GM12801 (cell line): Measurements from ENCODE around the gene SLC27A3.

ENCODE experiments used
- TF ChIP-seq, protein P1 (sequence below): IDR thresholded peaks from one replicate; pipeline ENCODE4 v1.5.1; 2011; ENCODE audit warnings: control low read depth; ENCODE audit not compliant: insufficient read length; ENCODE audit errors: extremely low read depth

Gene SLC27A3

DNA sequence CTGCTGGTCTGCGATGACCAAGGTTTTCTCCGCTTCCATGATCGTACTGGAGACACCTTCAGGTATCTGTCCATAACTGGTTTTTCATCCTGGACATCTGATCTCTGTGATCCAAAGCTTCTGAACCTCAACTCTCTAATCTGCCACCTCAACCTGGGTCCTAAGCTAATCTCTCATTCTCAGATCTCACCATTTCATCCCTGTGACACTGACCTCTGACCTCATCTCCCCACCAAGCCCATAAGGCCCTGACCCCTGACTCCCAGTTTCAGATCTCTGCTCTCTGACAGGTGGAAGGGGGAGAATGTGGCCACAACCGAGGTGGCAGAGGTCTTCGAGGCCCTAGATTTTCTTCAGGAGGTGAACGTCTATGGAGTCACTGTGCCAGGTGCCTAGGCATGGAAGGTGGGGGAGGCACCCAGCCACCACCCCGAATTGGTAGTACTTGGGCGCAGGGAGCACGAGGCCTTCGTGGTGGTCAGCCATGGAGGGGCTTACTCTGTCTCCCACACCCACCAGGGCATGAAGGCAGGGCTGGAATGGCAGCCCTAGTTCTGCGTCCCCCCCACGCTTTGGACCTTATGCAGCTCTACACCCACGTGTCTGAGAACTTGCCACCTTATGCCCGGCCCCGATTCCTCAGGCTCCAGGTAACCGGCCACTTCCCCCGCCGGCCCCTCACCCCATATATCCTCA is 3.8 kb downstream of the SLC27A3 start:
- TF ChIP-seq, protein P1, sequence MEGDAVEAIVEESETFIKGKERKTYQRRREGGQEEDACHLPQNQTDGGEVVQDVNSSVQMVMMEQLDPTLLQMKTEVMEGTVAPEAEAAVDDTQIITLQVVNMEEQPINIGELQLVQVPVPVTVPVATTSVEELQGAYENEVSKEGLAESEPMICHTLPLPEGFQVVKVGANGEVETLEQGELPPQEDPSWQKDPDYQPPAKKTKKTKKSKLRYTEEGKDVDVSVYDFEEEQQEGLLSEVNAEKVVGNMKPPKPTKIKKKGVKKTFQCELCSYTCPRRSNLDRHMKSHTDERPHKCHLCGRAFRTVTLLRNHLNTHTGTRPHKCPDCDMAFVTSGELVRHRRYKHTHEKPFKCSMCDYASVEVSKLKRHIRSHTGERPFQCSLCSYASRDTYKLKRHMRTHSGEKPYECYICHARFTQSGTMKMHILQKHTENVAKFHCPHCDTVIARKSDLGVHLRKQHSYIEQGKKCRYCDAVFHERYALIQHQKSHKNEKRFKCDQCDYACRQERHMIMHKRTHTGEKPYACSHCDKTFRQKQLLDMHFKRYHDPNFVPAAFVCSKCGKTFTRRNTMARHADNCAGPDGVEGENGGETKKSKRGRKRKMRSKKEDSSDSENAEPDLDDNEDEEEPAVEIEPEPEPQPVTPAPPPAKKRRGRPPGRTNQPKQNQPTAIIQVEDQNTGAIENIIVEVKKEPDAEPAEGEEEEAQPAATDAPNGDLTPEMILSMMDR = no peak

DNA sequence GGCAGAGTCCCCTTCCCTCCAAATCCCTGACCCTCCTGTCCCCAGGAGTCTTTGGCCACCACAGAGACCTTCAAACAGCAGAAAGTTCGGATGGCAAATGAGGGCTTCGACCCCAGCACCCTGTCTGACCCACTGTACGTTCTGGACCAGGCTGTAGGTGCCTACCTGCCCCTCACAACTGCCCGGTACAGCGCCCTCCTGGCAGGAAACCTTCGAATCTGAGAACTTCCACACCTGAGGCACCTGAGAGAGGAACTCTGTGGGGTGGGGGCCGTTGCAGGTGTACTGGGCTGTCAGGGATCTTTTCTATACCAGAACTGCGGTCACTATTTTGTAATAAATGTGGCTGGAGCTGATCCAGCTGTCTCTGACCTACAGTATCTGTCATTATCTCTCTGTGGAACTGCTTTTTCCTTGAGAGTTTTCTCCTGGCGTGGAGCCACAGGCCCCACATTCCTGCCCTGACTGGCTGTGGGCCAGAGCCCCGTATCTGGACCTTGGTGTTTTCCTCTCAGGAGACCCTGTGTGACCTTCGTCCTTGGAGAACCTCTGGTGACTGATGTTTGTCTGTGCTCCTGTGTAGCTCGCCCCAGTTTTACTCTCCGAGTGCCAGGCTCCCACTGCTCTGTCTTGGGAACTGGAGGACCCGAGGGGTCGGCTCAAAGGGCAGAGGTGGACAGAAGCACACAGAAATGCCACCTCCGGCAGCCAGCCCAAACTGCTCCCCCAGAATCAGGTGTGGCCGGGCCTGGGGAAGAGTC is 4.8 kb downstream of the SLC27A3 start:
- TF ChIP-seq, protein P1 = no peak

DNA sequence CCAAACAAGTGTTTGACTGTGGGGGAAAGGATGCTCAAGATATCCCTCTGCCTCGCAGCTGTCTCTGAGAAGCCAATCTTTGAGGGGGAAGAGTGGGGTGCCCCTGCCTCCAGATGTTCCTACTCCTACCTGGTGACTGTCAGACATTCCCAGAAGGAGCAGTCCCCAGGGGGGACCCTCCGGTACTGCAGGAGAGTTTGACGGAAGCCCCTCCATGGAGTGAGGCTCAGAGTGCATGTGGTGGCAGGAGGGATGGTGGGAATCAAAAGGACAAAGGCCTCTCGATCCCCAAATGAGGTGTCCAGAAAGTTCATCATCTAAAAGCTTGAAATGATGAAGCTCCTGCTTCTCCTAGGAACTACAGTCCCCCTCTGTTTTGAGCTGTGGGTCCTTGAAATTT is 5.3 kb downstream of the SLC27A3 start:
- TF ChIP-seq, protein P1 = no peak

DNA sequence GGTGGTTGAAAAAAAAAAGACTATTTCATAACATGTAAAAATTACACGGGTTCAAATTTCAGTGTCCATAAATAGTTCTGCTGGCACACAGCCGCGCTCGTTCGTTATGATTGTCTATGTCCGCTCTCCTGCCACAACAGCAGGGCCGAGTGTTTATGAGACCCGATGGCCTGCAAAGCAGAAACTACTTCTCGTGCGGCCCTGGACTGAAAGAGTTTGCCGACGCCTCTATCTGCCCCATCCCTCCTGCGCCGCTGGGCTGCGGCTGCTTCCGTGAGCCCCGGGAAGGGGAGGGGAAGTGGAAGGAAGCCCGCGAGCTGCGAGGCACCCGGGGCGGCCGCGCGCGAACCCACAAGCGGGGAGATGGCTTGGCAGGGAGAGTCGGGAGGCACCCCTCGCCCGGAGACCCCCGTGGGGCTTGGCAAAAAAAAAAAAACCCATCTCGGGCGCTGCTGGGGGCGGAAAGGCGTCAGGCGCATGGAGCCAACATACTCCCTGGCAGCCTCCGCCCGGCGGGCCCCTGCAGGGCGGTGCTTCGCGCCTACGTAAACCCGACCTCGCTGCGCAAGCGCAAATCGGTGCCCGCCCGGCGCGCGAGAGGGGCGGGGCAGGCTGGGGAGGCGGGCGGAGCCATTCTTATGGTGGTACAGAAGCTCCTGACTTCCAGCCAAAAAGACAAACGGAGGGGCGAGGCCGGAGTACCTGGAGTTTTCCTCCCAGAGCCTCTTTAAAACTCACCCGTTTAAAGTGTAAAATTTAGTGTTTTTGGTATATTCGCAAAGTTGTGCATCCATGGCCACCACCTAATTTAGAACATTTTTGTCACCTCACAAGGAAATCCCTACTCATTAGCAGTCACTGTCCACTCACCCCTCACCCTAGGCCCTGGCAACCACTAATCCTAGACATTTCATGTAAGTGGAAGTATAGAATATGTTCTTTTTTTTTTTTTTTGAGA is 8.3 kb downstream of the SLC27A3 start:
- TF ChIP-seq, protein P1 = no peak

DNA sequence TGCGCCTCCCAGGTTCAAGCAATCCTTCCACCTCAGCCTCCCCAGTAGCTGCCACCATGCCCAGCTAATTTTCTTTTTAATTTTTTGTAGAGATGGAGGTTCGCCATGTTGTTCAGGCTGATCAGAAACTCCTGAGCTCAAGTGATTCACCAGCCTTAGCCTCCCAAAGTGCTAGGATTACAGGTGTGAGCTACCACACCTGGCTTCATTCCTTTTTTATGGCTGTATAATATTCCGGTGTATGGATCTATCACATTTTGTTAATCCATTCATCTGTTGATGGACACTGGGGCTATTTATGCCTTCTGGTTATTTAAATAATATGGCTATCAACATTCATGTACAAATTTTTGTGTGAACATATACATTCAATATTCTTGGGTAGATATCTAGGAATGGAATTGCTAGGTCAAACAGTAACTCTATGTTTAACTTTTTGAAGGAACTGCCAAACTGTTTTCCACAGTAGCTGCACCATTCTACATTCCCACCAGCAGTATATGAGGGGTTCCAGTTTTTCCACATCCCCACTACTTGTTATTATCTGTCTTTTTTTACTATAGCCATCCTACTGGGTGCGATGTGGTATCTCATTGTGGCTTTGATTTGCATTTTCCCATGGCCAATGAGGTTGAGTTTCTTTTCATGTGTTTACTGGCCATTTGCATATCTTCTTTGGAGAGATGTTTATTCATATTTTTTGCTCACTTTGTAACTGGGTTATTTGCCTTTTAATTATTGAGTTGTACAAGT is 11.0 kb downstream of the SLC27A3 start:
- TF ChIP-seq, protein P1 = no peak

DNA sequence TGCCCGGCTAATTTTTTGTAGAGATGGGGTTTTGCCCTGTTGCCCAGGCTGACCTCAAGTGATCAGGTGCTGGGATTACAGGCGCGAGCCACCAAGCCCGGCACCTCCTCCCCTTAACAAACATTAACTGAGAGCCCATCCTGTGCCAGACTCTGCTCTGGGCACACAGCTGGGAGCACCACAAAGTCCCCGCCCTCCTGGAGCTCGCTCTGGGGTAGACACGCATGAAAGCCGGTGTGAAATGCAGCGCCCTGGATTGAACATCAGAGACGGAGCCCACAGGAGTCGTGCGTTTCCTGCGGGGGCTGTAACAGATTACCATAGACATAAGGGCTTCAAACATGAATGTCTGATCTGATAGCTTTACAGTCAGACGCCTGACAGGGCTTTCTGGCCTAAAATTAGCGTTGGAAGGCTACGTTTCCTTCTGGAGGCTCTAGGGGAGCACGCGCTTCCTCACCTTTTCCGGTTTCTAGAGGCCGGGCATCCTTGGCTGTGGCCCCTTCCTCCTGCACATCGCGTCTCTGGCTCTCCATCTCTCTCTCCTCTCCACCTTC is 14.3 kb downstream of the SLC27A3 start:
- TF ChIP-seq, protein P1 = no peak
